HFF-Myc (cell line): ENCODE measurements around the gene SYT3.
A peak's percentile ranks its signal among the peaks of the same experiment; 100 is the strongest.

Experiments
- DNase-seq: peaks from one replicate; pipeline ENCODE4 v3.0.0-alpha.2; 2011; ENCODE audit warnings: low read depth; ENCODE audit errors: extremely low read depth
- H3K4me3 ChIP-seq: replicated peaks from 2 replicates; pipeline ENCODE4 v1.5.1; 2011; ENCODE audit warnings: low read depth, mild to moderate bottlenecking, control low read depth, low read length
- TF ChIP-seq, protein P1 (sequence below): IDR thresholded peaks from 2 replicates; pipeline ENCODE4 v1.5.1; 2012; ENCODE audit warnings: mild to moderate bottlenecking, low read depth, low read length, control low read depth; ENCODE audit errors: missing control alignments

Gene SYT3

DNA sequence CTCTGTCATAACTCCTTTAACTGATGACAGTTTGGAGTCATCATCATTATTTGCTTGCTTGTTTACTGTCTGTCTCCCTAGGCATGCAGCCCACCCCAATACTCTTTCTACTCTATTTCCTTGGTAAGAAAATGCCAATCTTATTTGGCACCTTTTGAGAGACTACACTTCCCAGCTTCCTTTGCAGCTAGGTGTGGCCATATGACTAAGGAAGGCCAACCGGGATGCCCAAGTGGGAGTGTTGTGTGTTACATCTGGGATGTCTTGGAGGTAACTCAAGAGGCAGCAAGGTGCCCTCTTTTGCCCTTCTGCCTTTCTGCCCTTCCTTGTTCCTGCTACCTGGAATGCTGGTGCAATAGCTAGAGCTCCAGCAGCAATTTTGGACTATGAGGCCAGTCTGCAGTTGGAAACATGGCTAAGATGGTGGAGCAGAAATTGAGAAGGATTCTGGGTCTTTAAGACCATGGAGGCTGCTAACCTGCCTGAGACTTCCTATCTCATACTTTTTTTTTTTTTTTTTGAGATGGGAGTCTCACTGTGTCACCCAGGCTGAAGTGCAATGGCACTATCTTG is 37.0 kb upstream of the SYT3 start:
- TF ChIP-seq, protein P1, sequence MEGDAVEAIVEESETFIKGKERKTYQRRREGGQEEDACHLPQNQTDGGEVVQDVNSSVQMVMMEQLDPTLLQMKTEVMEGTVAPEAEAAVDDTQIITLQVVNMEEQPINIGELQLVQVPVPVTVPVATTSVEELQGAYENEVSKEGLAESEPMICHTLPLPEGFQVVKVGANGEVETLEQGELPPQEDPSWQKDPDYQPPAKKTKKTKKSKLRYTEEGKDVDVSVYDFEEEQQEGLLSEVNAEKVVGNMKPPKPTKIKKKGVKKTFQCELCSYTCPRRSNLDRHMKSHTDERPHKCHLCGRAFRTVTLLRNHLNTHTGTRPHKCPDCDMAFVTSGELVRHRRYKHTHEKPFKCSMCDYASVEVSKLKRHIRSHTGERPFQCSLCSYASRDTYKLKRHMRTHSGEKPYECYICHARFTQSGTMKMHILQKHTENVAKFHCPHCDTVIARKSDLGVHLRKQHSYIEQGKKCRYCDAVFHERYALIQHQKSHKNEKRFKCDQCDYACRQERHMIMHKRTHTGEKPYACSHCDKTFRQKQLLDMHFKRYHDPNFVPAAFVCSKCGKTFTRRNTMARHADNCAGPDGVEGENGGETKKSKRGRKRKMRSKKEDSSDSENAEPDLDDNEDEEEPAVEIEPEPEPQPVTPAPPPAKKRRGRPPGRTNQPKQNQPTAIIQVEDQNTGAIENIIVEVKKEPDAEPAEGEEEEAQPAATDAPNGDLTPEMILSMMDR, result no peak
- H3K4me3 ChIP-seq, result no peak overlapping the region
- no peak for DNase-seq

DNA sequence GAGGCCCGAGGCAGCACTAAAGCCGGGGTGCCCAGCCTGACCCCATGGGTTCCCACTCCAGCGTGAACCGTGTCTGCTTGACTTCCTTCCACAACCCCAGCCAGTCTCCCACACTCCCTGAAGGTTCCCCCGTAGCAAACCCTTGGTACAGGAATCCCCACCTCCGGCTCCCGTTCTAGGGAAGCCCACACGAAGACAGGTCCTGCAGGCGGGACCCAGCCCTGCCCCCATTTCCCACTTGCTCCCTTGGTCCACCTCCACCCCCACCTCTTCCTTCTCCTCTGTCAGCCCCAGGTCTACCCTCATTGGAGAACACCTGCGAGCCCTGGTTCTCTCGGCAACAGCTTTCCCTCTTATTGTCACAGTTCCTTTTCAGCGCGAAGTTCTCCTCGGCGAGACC is 33.4 kb upstream of the SYT3 start:
- no peak overlapping the region for H3K4me3 ChIP-seq
- DNase-seq, result no peak
- TF ChIP-seq, protein P1, result no peak

DNA sequence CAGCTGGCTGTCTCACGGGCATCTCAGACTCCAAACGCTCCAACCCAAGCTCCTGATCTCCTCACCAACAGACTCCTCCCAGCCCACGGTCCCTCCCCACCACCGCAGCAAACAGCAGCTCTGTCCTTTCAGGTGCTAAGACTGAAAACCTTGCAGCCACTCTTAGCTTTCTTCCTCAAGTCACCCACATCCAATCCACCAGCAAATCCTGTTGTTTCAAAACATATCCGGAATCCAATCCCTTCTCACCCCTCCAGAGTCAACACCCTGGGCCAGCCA is 30.4 kb upstream of the SYT3 start:
- no peak for DNase-seq
- TF ChIP-seq, protein P1, result no peak
- H3K4me3 ChIP-seq, result no peak overlapping the region

DNA sequence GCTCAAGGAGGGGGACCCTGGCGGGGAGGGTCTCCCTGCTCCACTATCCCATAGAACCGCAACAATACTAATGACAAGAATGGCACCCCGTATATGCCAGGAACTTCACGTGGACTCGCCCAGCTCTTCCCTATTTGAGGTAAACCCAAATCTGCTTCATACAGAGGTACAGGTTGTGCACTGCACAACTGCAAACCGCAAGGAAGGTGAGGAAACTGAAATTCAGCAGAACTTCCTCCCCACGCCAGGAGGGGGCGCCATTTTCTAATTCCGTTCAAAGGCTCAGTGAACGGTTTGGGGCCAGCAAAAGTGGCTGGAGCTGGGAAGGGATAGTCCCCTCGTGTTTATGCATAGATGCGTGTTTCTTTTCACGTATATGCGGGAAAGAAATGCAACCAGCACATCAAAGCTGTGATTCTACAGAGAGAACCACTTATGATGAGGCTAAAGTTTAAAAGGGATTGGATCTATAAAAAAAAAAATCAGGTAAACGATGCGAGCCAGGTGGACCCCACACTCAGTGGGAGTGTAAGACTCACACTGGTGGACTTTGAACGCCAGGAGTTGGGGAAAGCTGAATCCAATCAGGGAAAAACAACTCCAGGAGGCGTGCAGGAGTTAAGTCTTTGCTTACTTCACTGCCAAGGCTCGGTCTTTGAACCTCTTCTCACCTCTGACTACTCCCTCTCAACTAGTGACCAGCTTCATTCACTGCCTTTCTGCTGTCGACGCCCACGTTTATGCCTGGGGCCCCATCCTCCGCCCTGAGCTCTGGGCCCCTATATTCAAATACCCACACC is 29.8 kb upstream of the SYT3 start:
- H3K4me3 ChIP-seq, result no peak overlapping the region
- DNase-seq, result no peak
- TF ChIP-seq, protein P1, result peak; percentile 80

DNA sequence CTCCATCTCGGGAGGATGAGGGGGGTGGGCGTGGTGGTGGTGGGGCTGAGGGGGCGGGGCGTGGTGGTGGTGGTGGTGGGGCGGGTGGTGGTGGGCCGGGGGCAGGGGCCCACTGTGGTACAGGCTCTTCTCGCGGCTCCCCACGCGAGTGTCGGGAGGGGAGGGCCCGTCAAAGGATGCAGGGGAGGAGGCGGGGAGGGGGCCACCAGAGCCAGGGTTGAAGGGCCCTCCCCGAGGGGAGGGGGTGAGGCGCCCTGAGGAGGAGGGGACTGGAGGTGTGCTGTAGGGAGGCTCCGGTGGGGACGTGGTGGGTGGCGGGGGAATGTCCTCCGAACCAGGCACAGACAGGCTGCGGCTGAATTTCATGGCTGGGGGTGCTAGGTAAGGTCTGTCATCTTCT is 29.2 kb upstream of the SYT3 start:
- TF ChIP-seq, protein P1, result no peak
- DNase-seq, result no peak
- no peak overlapping the region for H3K4me3 ChIP-seq

DNA sequence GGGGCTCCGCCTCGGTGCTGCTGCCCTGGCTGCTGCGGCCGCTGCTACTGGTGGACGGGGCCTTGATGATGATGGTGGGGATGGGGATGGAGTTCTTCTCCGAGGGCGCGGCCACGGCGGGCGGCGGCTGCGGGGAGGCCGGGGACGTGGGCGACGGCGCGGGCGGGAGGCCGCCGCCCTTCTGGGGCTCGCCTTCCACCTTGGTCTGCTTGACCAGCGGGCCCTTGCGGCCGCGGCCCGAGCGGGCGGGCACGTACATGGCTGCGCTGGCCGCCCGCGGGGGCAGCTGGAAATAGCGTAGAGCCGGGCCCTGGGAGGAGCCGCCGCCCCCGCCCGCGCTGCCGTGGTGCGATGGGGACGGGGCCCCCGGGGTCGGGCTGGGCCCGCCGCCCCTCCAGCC is 28.7 kb upstream of the SYT3 start:
- TF ChIP-seq, protein P1, result no peak
- H3K4me3 ChIP-seq, result no peak overlapping the region

More for the DNA sequence above, 28.7 kb upstream of the SYT3 start:
- DNase-seq, result no peak
